T-helper 2 cell treated with Interferon-gamma antibody and Interleukin-4, amounts not matched to agents 100 ng/mL and 5 ng/mL, for 36 hours (primary cell): Measurements from ENCODE around the gene OR10H5. TPM values are rescaled to one million over a fixed set of nuclear protein-coding genes. Genes with fewer than 3 reads are reported as not detected.
"Not testable (repeated sequence)": the region's sequence is repeated elsewhere in the genome, so short reads cannot be mapped to it uniquely, and the experiment has no call there.

Experiments used
- intact Hi-C: fragments of 100-400 bp; cut with micrococcal nuclease; formaldehyde crosslinking; loops from one replicate; pipeline ENCODE4 v1.15.1; 2023
- total RNA-seq: library from RNA; stranded (reverse); gene quantifications from 2 replicates; pipeline ENCODE4 v1.2.3, GENCODE V29; 2022

OR10H5 gene, protein sequence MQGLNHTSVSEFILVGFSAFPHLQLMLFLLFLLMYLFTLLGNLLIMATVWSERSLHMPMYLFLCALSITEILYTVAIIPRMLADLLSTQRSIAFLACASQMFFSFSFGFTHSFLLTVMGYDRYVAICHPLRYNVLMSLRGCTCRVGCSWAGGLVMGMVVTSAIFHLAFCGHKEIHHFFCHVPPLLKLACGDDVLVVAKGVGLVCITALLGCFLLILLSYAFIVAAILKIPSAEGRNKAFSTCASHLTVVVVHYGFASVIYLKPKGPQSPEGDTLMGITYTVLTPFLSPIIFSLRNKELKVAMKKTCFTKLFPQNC
- not detected in 2 replicates for total RNA-seq

DNA sequence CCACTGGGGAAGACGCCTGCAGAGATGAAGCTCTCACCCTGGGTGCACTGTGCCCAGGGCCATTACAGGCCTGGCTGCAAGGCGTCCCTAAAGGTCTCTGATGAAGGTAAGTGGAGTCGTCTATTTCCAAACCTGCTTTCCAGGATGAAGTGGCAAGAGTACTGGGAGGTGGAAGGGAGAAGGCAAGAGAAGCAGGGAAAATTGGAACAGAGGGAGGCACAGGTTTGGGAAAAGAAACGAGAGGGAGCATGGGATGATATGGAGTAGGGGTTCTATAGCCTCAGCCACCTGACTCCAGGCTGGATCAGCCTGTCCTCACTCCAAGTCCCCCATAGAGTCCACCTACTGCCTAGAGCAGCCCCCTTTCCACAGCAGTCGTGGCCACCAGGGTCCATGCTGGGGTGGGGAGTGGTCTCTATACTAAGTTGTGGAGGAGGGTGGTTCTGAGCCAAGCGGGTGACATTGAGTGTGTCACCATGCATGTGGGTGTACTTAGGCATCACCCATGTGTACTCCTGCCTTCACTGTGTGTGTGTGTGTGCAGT lies at the start of gene OR10H5:
OR10H5 (plus strand) TSS at position 51 of the 545 bp plus-strand sequence. CDS start 6,388 bp downstream, outside the sequence.
- intact Hi-C loops, result no loop called here

DNA sequence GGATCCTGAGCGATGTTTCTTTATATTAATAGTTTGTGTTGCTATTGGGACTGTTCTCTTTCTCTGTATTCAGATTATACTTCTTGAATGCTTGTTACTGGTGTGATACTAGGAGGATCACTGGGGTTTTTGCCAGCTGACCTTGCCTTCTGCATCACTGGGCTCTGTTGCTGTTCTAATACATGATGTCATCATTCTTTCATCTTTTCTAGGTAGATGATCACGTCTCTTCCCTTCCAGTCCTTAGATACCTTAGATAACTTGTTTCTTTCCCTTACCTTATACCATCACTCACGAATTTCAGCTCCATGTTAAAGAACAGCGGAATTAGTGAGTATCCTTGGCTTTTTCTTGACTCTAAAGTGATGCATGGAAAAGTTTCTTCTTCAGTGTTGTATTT lies 49.7 kb upstream of the OR10H5 start, which contains the start of gene OR10H3:
OR10H3 (plus strand) TSS at position 264 of the 400 bp plus-strand sequence. CDS start 3,408 bp downstream, outside the sequence.
- intact Hi-C loops, result no loop called here

DNA sequence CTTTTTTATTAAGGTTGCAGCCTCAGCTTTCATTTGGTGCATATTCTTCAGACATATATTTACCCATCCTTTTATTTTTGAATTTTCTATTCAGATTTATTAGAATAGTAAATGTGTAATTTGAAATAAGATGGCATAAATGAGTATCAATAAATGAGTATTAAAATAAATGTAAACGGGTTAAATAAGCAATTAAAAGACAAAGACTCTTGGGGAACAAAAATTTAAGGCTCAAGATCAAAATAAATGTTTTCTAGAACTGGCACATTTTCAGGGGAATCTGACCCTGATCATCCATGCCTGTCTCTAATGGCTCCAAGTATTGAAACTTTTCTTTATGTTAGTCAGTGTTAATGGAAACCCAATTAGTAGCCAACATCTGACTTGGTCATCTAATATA lies 46.7 kb upstream of the OR10H5 start:
- intact Hi-C loops, result no loop called here

DNA sequence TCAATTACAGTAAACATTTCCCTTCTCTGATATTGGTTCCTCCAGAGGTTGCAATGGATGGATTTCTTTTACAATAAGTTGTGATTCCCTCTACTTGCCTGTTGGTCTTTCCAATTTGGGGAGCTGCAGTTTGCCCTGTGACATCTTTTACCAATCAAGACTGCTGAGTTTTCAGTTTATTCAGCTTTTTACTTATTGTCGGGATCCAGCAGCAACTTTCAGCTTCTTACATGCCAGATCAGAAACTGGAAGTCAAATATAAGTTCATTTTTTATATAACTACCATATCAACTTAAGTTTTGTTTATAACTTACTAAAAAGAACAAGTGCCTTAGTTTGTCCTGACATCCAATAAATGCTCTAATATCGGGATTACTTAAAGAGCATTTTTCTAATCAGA lies 39.2 kb upstream of the OR10H5 start:
- intact Hi-C loops, result no loop called here

DNA sequence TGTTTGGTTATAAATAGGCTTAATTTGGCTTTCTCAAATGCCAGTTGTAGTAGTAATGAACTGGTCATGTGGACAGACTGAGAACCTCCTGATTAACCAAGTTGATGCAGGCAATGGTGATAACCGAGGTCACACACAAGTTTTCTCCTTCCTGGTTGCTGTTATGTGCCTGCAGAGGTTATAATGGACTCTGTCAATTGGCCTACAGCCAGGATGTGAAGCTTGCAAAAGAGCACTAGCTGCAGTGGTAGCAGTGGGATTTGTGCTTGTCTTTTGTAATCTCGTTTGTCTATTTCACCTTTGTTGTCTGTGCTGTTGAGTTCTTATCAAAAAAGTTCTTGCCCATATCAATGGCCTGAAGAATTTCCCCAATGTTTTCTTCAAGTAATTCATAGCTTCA lies 29.1 kb upstream of the OR10H5 start:
- intact Hi-C loops, result no loop called here

DNA sequence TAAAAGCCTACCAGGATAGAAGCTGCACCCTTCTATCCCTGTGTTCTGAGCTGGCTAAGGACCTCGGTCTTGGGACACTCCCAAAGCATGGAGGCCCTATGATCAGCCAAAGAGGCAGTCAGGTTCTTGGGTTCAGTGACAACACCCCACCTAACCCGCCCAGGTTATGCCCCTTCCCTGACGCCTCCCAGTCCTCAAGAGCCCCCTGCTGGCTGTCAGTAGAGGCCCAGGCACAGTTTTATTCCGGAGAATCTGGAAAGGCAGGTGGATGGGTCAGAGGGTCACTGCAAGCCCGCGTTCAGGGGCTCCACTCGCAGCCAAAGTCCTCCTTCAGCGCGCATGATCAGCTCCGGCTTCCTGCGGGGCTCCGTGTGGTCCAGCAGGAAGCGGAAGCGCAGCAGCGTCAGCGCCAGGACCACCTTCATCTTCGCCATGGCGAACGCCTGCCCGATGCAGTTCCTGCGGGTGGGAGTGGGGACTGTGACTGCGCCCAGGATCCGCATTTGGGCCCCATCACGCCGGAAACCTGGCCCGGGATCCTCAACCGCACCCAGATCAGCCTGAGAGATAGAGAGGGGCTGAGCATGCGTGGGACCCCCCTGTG lies 27.4 kb upstream of the OR10H5 start:
- intact Hi-C loops, result no loop called here

DNA sequence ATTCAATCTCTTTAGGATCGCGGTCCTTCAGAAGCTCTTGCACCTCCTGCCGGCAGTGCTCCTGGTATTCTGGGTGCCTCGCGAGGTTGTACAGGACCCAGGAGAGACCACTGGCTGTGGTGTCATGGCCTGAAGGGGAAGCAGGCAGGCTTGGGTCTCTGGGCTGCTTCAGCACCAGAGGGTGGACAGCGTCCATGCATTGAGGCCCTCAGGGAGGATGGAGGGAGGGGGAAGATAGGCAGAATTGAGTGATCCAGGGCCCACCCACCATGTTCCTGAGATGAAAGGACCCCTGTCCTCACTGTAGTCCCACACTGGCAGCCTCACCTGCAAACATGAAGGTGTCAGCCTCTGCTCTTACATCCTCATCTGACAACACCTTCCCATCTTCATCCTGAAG lies 17.9 kb upstream of the OR10H5 start:
- intact Hi-C loops, result no loop called here

DNA sequence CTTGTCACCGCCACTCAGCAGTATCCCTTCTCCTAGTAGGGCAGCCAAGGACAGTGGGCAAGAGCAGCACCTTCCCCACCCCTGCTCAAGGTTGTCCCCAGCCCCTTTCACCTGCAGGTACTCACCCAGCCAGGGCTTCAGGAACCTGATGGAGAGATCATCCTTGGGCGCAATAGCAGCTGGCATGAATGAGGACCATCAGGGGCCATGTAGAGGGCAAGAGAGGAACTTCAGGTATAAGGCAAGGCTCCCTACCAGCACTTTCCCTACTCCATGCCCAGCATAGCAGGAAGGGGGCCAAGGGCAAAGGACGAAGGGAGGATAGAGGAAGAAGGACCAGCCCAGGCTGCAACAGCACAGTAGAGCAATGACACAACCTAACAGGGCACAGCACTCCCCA lies 13.3 kb upstream of the OR10H5 start:
- intact Hi-C loops, result not testable (repeated sequence)

DNA sequence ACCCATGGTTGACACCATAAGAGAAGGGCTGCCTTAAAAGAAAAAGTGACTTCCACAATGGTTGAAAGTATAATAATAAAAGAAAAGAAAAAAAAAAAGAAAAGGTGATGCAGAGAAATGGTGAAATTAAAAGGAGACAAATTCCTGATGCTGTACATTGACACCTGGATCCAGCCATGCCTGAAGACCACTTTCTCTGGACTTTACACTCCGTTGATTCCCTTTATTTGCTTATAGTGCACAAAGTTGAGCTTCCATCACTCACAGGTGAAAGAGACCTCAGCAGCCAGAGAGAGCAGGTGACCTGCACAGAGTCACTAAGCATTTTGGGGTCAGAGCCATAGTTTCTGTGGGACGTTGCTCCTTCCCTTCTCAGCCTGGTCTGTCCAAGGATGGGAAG lies 12.2 kb upstream of the OR10H5 start:
- intact Hi-C loops, result no loop called here

DNA sequence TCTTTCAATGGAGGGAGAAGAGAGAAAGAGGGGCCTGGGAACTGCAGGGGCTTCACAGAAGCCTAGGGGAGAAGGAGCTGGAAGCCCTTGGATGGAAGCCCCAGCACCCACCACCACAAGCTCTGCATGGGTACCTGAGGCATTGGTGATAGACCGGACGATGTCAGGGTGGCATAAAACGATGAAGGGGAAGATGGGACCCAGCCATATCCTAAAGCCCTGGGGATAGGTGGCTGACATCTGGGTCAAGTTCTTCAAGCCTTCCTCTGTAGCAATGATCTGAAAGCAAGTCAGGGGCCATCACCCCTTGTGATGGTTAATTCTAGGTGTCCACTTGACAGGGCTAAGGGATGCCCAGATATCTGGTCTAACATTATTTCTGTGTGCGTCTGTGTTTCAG lies 11.2 kb upstream of the OR10H5 start:
- intact Hi-C loops, result no loop called here

DNA sequence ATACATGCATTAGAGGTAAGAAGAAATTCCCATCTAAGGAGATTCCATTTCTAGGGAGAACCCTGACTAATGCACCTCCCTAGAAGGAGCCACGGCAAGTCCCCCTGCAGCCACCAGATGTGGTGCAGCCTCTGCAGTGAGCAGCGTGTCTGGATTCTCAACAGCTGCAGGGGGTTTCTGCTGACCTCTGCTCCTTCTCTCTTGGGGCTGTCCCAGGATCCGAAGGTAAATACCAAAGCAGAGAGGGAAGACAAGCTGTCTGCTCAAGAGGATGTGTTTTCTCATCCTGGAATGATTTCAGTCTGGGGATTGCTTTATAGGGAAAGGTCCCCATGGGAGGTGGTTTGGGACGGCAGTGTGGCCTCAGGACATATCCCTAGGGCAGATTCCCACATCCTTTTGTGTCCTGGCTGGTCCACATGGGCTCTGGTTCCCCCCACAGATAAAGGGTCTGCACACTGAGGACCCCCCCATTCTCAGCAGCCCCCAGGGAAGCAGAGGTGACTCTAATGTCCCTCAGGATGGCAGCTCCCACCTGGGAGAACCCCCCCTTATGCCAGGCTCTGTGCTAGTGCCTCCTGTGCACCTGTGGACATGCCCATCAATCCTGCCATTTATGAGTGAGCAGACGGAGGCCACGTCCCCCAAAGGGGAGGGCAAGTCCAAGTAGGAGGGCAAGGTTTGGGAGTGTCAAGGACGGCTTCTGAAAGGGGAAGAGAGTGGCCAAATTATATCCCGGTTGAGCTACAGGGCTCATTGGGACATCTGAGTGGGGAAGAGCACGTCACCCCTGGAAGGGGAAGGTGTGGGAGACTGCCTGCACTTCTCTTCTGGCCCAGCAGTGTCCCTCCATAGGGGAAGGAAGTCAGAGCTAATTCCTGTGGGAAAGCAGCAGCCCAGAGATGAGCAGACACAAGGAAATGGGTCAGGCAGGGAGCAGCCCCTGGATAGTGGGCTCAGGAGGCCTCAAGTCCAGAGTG lies 10.2 kb upstream of the OR10H5 start:
- intact Hi-C loops, result no loop called here

DNA sequence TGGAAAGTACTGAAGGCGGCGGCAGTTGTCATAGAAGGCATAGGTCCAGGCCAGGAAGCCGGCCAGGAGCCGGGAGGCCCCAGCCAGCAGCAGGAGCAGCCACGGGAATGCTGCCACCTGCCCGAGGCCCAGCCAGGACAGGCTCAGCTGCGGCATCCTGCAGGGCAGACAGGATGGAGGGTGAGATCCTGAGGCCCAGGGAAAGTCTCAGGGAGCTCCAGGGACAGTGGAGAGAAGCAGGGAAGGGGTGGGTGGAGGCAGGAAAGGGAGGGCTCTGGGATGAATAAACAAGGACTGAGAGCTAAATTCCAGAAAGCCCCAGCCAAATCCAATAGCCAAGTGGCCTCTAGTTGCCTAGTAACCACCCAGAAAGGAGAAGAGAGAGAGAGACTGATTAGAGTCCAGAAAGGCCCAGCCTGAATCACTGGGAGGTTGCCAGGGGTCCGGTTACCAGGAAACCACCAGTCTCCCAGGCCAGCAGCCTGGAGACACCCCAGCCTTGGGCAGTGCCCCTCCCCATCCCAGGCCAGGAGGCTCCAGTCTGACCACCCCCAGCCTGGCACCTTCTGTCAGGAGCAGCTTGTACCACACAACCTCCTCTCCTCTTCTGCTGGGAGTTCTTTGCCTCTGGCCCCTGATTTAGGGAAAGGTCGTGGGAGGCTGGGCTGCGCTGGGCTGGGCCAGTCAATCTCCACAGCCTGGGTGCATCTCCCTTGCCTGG lies 7.5 kb upstream of the OR10H5 start:
- intact Hi-C loops, result no loop called here

DNA sequence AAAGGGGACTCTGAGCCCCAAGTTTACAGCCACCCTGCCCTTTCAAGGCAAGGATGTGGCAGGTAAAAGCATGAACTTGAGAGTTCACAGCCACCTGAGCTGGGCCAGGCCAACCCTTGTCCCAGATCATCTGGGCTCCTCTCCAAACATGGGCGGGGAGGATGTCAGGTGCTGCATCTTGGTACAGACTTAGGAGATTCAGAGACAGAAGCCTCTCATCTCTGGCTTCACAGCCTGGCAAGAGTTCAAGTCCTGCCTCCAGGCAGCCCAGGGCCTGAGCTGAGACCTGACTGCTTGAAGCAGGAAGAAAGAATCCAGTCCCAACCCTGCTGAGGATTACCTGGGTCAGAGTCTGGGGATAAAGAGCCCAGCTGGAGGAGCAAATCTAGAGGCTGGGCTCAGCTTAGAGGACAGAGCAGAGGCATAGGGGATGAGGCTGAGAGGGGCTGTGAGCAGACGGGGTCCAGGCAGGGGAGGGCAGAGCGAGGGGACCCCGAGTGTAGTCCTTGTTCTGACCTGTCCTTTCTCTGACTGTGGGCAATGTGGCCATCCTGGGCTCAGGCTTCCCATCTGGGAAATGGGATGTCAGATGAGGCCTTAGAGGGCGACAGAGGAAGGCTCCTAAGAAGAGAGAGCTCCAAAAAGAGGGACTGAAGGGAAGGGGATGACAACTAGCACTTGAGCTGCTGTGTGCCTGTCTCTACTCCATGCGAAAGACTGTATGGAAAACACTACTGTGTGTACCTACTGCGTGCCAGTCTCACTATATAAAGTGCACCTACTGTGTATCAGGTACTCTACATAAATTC lies 6.6 kb upstream of the OR10H5 start:
- intact Hi-C loops, result no loop called here

DNA sequence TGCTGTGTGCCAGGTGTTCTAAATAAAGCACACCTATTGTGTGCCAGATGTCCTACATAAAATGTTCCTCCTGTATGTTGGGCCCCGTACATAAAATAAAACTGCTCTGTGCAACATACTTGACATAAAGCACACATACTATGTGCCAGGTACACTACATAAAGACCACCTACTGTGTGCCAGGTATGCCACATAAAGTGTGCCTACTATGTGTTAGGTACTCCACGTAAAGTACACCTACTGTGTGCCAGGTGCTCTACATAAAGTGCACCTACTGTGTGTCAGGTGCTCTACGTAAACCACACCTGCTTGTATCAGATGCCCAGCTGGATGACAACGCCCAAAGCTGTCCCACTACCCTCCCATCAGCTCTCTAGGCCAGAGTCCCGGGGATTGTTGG lies 5.8 kb upstream of the OR10H5 start:
- intact Hi-C loops, result no loop called here

DNA sequence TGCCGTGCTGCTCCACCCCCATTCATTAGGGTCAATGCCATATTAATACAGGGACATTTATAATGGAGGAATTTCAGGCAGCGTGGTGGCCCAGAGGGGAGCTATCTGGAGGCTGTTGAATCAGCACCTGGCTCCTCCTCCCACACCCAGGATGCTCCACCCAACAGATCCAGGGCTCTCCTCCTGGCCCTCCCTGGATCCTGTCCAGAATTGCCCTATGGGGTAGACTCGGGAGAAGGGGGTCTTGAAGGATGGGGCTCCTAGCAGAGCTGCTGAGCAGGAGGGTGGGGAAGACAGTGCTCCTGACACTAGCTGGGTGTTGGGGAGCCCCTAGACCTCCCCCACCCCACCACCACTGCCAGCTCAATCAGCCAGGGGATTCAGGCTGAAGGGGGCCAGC lies 5.2 kb upstream of the OR10H5 start:
- intact Hi-C loops, result no loop called here

DNA sequence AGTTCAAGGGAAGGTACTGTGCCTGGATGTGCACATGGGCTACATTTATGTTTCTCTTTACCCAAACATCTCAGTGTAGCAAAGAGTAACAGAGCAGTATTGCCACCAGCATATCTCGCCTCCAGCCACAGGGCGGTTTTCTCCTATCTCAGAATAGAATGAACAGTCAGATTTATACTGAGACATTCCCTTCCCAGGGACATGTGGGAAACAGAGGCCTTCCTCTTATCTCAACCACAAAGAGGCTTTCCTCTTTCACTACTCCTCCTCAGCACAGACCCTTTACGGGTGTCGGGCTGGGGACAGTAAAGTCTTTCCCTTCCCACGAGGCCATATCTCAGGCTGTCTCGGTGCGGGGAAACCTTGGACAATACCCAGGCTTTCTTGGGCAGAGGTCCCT lies 4.6 kb upstream of the OR10H5 start:
- intact Hi-C loops, result not testable (repeated sequence)

DNA sequence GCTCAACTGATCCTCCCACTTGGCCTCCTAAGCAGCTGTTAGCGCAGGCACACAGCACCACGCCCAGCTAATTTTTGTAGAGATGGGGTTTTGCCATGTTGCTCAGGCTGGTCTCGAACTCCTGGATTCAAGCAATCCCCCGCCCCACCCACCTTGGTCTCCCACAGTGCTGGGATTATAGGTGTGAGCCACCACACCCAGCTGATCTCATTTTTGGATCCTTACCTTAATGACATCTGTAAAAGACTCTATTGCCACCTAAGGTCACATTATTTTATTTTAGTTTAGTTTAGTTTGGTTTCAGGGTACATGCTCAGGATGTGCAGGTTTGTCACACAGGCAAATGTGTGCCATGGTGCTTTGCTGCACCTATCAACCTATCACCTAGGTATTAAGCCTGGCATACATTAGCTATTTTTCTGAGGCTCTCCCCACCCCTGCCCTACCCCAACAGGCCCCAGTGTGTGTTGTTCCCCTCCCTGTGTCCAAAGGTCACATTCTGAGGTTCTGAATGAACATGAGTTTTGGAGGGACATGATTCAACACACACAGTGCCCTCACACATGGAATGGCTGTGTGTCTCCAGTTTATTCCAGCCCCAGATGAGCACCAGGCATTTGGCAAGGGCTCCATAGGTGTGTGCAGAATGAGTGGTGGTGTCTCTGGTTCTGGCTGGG lies 1.3 kb downstream of the OR10H5 start:
- intact Hi-C loops, result no loop called here

DNA sequence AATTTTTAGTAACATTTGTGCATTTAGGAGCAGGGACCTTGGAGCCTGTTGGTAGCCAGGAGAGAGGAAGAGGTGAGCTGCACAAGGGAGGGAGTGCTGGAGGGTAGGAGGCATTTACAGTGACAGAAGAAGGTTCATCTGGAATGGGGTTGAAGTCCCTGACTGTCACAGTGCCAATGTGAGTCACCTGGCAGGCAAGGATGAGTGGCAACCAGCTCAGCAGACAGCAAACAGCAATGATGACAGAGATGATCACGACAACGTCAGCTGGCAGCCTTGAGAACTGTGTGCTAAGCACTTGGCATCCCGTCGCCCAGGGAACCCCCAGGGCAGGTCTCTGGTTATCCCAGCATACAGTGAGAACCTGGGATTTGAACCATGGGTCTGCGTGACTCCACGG lies 2.6 kb downstream of the OR10H5 start:
- intact Hi-C loops, result no loop called here

DNA sequence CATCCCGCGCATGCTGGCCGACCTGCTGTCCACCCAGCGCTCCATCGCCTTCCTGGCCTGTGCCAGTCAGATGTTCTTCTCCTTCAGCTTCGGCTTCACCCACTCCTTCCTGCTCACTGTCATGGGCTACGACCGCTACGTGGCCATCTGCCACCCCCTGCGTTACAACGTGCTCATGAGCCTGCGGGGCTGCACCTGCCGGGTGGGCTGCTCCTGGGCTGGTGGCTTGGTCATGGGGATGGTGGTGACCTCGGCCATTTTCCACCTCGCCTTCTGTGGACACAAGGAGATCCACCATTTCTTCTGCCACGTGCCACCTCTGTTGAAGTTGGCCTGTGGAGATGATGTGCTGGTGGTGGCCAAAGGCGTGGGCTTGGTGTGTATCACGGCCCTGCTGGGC lies 6.8 kb downstream of the OR10H5 start:
- intact Hi-C loops, result not testable (repeated sequence)

DNA sequence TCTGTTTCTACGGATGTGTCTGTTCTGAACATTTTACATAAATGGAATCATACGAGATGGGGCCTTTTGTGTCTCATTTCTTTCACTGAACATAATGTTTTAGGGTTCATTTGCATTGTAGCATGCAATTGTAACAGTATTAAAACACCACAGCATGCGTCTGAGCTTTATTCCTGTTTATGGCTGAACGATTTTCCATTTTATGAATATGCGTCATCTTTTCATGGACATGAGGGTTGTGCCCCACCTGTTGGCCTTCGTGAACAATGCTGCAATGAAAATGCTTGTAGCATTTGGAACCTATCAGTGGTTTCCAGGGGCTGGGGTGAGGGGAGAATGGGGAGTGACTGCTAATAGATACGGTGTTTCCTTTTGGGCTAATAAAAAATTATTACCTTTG lies 22.9 kb downstream of the OR10H5 start:
- intact Hi-C loops, result no loop called here
